Measurements from ENCODE around the gene ZNF804A.
"Not testable (repeated sequence)": the region's sequence is repeated elsewhere in the genome, so short reads cannot be mapped to it uniquely, and the experiment has no call there.

ZNF804A gene

DNA sequence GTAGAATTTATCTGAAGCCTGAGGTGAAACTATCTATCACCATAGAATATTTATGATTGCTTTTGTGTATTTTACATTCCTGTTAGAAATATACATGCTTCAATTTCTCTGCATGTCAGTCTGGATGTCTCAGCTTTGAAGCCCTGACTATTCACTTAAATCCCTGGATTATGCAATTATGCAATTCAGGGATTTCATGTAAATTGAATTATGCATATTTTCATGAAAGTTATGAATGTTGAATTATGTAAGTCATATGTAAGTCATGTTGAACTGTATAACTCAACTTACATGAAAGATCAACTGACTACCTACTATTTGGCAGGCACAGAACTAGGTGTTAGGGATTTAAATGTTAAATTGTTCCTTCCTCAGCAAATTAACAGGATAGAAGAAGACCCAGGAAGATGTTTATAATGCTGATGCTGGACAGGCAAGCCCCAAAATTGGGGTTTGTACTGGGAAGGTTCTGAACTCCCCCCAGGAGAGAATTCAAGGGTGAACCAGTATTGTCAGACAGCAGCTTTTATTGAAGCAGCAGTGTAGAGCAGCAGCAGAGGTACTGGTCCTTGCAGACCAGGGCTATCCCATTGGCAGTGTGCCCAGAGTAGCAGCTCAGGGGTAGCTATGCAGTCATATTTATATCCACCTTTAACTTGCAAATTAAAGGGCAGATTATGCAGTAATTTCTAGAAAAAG, 236.5 kb downstream of the ZNF804A start:
- DNase-seq, result no peak

GRCh38 chr2:184835398-184835715, 237.0 kb downstream of the ZNF804A start:
- DNase-seq, result no peak

- no peak for DNase-seq
These were observed 249.0 kb downstream of the ZNF804A start for GRCh38 chr2:184847331-184847730.

GRCh38 chr2:184849516-184849915, 251.2 kb downstream of the ZNF804A start:
- no peak for DNase-seq

- no peak for DNase-seq
These were observed 253.2 kb downstream of the ZNF804A start for GRCh38 chr2:184851576-184851975.

- no peak for DNase-seq
These were observed 260.9 kb downstream of the ZNF804A start for GRCh38 chr2:184859187-184859586.

DNA sequence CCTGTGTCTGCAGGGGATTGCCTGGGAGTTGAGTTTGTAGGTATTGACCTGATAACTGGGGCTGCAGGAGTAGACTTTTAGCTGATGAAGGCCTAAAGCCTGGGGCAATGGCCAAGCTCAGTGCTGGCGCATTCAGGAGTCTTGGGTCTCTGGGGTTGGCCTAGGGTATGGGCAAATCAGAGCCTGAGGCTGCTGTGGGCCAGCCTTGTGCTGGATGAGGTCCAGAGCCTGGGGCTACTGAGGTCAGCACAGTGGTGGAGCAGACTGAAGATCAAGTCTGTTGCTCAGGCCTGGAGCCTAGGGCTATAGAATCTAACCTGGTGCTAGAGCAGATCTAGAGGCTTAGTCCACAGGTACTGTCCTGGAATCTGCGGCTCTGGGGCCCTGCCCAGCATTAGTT, 262.4 kb downstream of the ZNF804A start:
- no peak for DNase-seq

GRCh38 chr2:184875212-184875611, 276.9 kb downstream of the ZNF804A start:
- DNase-seq, result no peak

- no peak for DNase-seq
These were observed 277.6 kb downstream of the ZNF804A start for GRCh38 chr2:184875911-184876310.

- DNase-seq, result no peak
These were observed 279.6 kb downstream of the ZNF804A start for GRCh38 chr2:184877909-184878308.

DNA sequence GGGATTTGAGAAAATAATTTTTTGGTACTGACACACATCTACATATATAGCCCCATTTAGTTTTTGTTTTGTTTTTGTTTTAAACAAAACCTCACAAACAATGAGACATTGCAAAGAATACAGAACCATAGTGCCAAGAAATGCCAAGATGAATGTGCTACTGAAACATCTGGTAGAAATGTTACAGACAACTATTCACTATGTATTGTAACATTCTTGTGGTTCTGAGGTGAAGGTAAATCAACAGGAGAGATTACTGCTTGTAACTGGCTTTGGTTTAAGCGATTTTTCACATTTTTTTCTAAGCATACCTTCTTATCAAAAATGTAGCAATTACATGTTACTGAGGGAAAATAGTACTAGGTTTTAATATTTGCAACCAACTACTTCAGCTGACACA, 281.3 kb downstream of the ZNF804A start:
- no peak for DNase-seq

GRCh38 chr2:184886585-184886984, 288.3 kb downstream of the ZNF804A start:
- not testable (repeated sequence) for DNase-seq

DNA sequence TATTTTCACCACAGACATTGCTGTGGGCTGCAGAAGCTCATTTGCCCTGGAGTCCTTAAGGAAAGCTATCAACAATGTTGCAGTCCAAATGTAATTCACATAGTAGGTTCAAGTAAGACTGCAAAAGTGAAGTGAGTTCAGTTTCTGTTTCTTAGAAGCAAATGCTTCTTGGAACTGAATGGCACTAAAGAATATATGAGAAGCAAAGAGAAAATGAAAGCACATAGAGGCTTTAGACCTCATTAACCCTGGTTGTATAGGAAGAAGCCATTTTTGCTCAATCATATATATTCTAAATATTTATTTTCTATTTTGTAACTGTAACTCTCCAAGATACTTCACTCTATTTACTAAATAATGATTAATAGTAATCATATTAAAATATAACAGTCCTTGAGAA, 292.0 kb downstream of the ZNF804A start:
- DNase-seq, result no peak

- DNase-seq, result no peak
These were observed 306.7 kb downstream of the ZNF804A start for GRCh38 chr2:184904991-184905390.

GRCh38 chr2:184906160-184906559, 307.8 kb downstream of the ZNF804A start:
- no peak for DNase-seq

GRCh38 chr2:184906709-184907108, 308.4 kb downstream of the ZNF804A start:
- DNase-seq, result no peak

- no peak for DNase-seq
These were observed 310.6 kb downstream of the ZNF804A start for GRCh38 chr2:184908966-184909365.

DNA sequence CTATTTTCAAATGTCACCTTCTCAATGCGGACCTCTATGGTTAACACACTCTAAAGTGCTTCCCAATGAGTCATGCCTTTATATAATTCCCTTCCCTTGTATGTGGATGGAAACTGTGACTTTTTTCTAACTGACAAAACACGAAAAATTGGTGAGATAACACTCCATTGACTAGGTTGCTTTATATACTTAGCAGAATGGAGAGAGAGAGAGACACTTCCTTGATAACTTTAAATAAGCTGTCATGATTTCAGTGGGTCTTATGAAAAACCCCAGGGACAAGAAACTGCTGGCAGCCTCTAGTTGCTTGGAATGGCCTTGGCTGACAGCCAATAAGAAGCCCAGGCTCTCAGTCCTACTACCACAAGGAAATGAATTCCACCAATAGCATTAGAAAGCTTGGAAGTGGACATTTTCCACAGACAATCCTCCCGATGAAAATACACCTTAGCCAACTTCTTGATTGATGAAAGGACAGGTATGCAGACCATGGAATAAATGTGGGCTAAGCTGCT, 322.2 kb downstream of the ZNF804A start:
- DNase-seq, result no peak

- DNase-seq, result no peak
These were observed 323.3 kb downstream of the ZNF804A start for GRCh38 chr2:184921676-184922075.

DNA sequence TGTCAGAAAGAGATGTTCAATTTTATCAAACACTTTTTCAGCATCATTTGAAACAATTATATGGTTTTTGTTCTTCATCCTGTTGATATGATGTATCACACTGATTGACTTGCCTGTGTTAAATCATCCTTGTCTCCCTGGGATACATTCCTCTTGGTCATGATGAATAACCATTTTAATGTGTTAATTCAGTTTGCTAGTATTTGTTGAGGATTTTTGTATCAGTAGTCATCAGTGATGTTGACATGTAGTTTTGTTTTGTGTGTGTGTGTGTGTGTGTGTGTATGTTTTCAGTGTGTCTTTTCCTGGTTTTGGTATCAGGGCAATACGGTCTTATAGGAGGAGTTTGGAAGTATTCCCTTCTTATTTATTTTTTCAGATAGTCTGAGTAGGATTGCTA, 325.4 kb downstream of the ZNF804A start:
- no peak for DNase-seq

- no peak for DNase-seq
These were observed 328.7 kb downstream of the ZNF804A start for GRCh38 chr2:184927040-184927439.

GRCh38 chr2:184936761-184937160, 338.4 kb downstream of the ZNF804A start:
- no peak for DNase-seq

DNA sequence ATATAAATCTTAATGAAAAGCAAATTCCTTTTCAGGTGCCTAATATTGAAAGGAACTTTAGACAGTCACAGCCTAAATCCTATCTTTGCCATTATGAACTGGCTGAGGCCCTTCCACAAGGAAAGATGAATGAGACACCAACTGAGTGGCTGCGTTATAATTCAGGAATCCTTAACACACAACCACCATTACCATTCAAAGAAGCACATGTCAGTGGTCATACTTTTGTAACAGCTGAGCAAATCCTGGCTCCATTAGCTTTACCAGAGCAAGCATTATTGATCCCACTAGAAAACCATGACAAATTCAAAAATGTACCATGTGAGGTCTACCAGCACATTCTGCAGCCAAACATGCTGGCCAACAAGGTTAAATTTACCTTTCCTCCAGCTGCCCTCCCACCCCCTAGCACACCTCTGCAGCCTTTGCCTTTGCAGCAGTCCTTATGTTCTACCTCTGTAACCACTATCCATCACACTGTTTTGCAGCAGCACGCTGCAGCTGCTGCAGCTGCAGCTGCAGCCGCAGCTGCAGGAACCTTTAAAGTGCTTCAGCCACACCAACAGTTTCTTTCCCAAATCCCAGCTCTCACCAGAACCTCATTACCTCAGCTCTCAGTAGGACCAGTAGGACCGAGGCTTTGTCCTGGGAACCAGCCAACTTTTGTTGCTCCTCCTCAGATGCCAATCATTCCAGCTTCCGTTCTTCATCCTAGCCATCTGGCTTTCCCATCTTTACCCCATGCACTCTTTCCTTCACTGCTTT, 340.1 kb downstream of the ZNF804A start:
- DNase-seq, result no peak

- no peak for DNase-seq
These were observed 347.0 kb downstream of the ZNF804A start for GRCh38 chr2:184945326-184945725.

- DNase-seq, result no peak
These were observed 347.5 kb downstream of the ZNF804A start for GRCh38 chr2:184945824-184946223.
